T-helper 2 cell treated with Interferon-gamma antibody and Interleukin-4, amounts not matched to agents 5 μg/mL and 100 μg/mL, for 36 hours (primary cell): ENCODE results near the gene SELENOW.
"Not testable (repeated sequence)": the region's sequence is repeated elsewhere in the genome, so short reads cannot be mapped to it uniquely, and the experiment has no call there.

Source experiments
- DNase-seq: peaks from one replicate; pipeline ENCODE4 v3.0.0; 2021; ENCODE audit warnings: low spot score
- H3K27ac Mint-ChIP-seq: one replicate; pipeline ENCODE4 v1.8.0; 2021; ENCODE audit warnings: mild to moderate bottlenecking, mixed read lengths
- H3K27me3 Mint-ChIP-seq: one replicate; pipeline ENCODE4 v1.8.0; 2021; ENCODE audit warnings: low read depth, mixed read lengths
- H3K36me3 Mint-ChIP-seq: one replicate; pipeline ENCODE4 v1.8.0; 2021; ENCODE audit warnings: low read depth, mixed read lengths
- H3K4me1 Mint-ChIP-seq: one replicate; pipeline ENCODE4 v1.8.0; 2021; ENCODE audit warnings: low read depth, mixed read lengths
- H3K4me3 Mint-ChIP-seq: one replicate; pipeline ENCODE4 v1.8.0; 2022; ENCODE audit warnings: mild to moderate bottlenecking, moderate library complexity, mixed read lengths
- H3K9me3 Mint-ChIP-seq: one replicate; pipeline ENCODE4 v1.8.0; 2021; ENCODE audit warnings: mixed read lengths

The SELENOW gene

DNA sequence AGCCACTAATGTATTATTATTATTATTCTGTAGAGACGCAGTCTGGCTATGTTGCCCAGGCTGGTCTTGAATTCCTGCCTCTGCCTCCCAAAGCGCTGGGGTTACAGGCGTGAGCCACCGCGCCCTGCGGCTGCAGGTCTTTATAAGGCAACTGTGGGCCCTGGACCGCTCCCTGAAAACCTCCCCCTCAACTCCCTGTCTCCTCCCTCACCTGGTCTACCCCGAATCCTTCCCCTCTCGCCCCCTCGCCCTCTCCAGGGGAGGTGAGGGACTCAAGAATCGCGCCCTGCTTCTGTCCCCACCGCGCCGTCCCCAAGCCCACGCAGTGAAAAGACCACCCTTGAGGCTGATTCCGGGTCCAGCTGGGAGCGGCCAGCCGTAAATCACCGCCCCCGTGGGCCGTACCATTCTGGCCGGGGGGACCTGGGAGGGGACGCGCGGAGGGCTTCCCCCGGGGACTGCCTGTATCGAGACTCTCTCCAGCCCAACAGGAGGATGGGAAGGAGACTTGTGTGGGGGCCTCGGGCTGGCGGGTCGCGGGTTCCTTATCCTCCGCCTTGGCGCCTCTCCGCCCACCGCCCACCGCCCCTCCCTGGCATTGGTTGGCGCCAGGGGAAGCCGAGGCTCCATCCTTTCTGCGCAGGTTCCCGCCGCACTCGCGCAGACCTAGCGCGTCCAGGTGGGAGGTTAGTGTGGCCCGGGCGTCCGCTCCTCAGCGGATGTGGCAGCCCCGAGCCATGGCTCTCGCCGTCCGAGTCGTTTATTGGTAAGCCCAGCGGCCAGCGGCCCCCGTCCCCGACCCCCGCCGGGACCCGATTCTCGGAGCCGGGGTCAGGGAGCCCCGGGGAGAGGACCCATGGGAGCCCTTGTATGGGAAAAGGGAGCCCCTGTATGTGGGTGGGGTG, at the start of gene SELENOW:
SELENOW (plus strand) TSS at position 655 of the 905 bp plus-strand sequence; CDS start at position 738, 83 bp downstream.
- Mint-ChIP-seq H3K27me3 (no peaks in the 10 kb centered on the region), H3K4me3 (peak within 1 kb of the TSS; percentile 96), H3K4me1 (peaks cover 18% of the 10 kb centered on the region), H3K27ac (peak within 1 kb of the TSS; percentile 95), H3K9me3 (no peaks in the 10 kb centered on the region), H3K36me3 (peaks cover 17% of the 10 kb centered on the region)
- DNase-seq, result peak; percentile 79

DNA sequence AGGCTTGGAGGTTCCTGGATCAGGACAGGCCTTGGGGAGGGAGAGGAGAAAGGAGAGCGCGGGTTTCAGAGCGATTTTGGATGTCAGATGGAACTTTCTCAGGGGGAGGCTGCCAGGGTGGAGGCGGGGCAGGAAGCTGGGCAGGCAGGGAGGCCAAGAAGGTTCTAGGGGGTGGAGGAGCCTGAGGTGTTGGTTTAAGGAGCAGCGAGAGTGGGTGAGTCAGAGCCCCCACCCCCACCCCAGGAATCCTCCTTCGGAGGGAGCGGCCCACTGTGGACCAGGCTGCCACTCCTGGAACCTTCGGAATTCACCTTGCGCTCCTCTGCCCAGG, 49.1 kb upstream of the SELENOW start:
- no peaks in the 10 kb centered on the region for H3K36me3 Mint-ChIP-seq
- no peak for DNase-seq
- H3K4me3 Mint-ChIP-seq, result peak overlapping the region; percentile 86
- peaks cover 7% of the 10 kb centered on the region for H3K27me3 Mint-ChIP-seq
- H3K27ac Mint-ChIP-seq, result no peak overlapping the region
- H3K4me1 Mint-ChIP-seq, result peaks cover 19% of the 10 kb centered on the region
- H3K9me3 Mint-ChIP-seq, result no peaks in the 10 kb centered on the region

DNA sequence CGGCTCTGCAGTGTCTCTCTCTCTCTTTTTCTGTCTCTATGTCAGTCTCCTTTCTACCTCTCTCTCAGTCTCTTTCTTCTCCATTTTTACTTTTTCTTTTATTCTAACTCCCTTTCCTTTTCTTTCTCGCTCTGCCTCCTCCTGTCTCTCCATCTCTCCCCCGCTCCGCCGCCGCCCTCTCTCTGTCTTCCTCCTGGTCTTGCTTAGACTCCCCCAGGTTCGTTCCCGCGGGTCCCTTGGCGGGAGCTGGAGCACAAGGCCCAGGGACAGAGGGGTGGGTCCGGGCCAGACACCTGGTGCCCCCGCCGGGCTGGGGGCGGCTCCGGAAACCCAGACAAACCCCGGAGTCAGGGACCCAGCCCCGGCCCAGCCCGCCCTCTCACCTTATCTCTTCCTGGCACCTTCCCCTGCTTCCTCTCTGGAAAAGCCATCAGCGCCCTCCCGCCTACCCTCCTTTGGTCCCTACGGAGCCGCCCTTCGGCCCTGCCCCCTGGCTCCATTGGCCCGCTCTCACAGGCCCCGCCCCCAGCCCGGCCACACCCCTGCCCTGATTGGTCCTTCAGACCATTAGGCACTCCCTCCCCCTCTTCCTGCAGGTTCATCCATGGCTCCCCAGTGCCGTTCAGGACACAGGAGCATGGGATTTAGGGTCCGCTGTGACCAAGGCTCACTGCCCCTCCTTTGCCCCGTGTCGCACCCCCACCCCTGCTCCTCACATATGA, 48.5 kb upstream of the SELENOW start:
- peak; percentile 62 for DNase-seq
- Mint-ChIP-seq H3K27ac (no peak overlapping the region), H3K4me1 (peaks cover 19% of the 10 kb centered on the region), H3K9me3 (no peaks in the 10 kb centered on the region), H3K27me3 (peaks cover 7% of the 10 kb centered on the region), H3K36me3 (no peaks in the 10 kb centered on the region), H3K4me3 (peak overlapping the region; percentile 86)

DNA sequence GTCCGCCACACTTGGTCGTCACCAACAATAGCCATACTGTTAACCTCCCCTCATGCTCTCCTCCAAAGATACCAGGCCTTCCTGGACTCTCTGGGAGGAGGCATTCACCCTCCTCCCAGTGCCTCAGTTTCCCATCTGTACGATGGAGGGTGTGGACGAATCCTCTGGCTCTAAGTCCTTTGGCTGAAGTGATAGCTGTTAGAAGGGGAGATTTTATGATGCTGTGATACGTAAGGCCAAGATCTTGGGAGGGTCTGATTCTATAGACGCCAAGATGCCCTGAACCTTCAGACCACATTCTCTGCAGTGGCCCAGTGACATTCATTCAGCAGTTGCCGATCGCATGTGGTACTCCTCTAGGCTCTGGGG, 48.0 kb upstream of the SELENOW start:
- H3K4me1 Mint-ChIP-seq, result peaks cover 19% of the 10 kb centered on the region
- H3K4me3 Mint-ChIP-seq, result peak overlapping the region; percentile 72
- no peak for DNase-seq
- no peaks in the 10 kb centered on the region for H3K9me3 Mint-ChIP-seq
- H3K36me3 Mint-ChIP-seq, result no peaks in the 10 kb centered on the region
- H3K27ac Mint-ChIP-seq, result no peak overlapping the region
- H3K27me3 Mint-ChIP-seq, result peaks cover 7% of the 10 kb centered on the region

DNA sequence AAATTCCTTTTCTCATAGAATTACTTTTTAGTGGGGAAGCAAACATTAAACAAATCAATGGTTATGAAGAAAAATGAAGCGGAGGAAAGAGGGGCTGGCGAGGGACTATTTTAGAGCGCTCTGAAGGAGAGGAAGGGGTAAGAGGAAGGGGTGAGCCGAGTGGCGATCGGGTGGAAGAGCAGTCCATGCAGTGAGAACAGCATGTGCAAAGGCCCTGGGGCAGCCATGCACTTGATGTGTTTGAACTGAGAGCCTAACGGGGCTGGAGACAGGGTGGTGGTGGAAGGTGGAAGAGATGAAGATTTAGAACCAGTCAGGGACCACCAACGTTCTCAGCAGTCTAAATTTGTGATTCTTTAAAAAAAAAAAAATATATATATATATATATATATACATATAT, 47.6 kb upstream of the SELENOW start:
- no peak overlapping the region for H3K4me3 Mint-ChIP-seq
- H3K36me3 Mint-ChIP-seq, result no peaks in the 10 kb centered on the region
- H3K27me3 Mint-ChIP-seq, result peaks cover 7% of the 10 kb centered on the region
- H3K4me1 Mint-ChIP-seq, result peaks cover 19% of the 10 kb centered on the region
- no peak for DNase-seq
- H3K27ac Mint-ChIP-seq, result peak overlapping the region; percentile 74
- H3K9me3 Mint-ChIP-seq, result no peaks in the 10 kb centered on the region

DNA sequence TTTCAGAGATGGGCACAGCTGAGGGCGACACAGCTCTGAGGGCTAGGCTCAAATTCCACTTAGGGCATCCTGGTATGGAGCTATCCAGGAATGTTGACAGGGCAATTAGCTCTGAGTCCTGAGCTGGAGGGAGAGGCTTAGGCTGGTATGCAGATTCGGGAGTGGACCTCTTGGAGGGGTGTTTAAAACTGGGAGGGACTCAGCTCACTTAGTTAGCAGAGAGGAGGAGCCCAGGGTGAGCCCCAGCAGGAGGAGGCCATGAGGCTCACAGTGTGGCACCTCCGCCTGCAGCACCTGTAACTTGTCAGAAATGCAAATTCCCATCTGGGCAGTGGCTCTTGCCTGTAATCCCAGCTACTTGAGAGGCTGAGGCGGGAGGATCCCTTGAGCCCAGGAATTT, 43.4 kb upstream of the SELENOW start:
- no peaks in the 10 kb centered on the region for H3K36me3 Mint-ChIP-seq
- no peaks in the 10 kb centered on the region for H3K9me3 Mint-ChIP-seq
- H3K4me3 Mint-ChIP-seq, result no peak overlapping the region

DNA sequence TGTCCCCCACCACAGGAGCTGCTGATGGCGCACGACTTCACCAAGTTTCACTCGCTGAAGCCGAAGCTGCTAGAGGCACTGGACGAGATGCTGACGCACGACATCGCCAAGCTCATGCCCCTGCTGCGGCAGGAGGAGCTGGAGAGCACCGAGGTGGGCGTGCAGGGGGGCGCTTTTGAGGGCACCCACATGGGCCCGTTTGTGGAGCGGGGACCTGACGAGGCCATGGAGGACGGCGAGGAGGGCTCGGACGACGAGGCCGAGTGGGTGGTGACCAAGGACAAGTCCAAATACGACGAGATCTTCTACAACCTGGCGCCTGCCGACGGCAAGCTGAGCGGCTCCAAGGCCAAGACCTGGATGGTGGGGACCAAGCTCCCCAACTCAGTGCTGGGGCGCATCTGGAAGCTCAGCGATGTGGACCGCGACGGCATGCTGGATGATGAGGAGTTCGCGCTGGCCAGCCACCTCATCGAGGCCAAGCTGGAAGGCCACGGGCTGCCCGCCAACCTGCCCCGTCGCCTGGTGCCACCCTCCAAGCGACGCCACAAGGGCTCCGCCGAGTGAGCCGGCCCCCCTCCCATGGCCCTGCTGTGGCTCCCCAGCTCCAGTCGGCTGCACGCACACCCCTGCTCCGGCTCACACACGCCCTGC, 37.5 kb upstream of the SELENOW start:
- H3K9me3 Mint-ChIP-seq, result no peaks in the 10 kb centered on the region
- no peaks in the 10 kb centered on the region for H3K27me3 Mint-ChIP-seq
- DNase-seq, result no peak
- H3K4me1 Mint-ChIP-seq, result peaks cover 7% of the 10 kb centered on the region
- H3K36me3 Mint-ChIP-seq, result peaks cover 3% of the 10 kb centered on the region
- no peak overlapping the region for H3K4me3 Mint-ChIP-seq
- H3K27ac Mint-ChIP-seq, result no peak overlapping the region

More for the DNA sequence above, 43.4 kb upstream of the SELENOW start:
- Mint-ChIP-seq H3K27ac (no peak overlapping the region), H3K27me3 (peaks cover 3% of the 10 kb centered on the region), H3K4me1 (peaks cover 3% of the 10 kb centered on the region)
- no peak for DNase-seq

DNA sequence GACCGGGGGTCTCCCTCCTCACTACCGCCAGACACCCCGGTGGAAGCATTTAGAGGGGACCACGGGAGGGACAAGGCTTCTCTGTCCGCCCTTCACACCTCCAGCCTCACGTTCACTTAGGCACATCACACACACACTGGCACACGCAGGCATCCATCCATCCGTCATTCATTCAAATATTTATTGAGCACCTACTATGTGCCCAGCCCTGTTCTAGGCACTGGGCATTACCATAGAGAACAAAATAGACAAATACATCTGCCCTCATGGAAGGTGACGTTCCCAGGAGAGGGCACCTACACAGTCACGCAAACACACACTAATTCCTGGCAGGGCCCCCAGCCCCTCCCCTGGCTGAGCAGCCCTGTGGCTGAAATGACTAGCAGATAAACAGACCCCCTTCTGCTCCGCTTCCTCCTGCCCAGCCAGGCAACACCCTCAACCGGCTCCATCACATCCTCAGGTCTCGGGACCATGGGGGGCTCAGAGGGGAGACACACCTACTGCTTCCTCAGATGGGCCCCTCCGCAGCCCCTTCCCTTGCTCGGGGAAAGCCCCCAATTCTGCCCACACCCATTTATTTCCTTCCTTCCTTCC, 36.9 kb upstream of the SELENOW start:
- no peaks in the 10 kb centered on the region for H3K9me3 Mint-ChIP-seq
- H3K36me3 Mint-ChIP-seq, result peaks cover 3% of the 10 kb centered on the region
- peak overlapping the region; percentile 8 for H3K4me3 Mint-ChIP-seq
- H3K27me3 Mint-ChIP-seq, result no peaks in the 10 kb centered on the region
- peaks cover 8% of the 10 kb centered on the region for H3K4me1 Mint-ChIP-seq
- DNase-seq, result no peak
- no peak overlapping the region for H3K27ac Mint-ChIP-seq

DNA sequence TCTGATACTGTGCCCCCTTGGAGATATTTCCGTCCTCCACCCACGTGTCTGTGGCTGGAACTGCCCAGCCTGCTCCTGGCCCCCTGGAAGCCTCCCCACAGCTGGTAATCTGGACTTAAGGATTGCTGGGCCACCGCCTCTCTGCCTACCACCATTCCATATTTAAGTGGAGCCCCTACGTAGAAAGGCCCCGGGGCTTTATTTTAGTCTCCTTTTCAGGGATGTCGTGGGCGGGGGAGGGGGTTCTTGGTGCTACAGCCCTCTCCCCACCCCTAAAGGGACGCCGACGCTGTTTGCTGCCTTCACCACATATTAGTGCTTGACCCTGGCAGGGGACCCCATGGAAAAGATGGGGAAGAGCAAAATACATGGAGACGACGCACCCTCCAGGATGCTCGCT, 35.9 kb upstream of the SELENOW start:
- Mint-ChIP-seq H3K36me3 (peaks cover 8% of the 10 kb centered on the region), H3K4me3 (peak overlapping the region; percentile 83), H3K27ac (no peak overlapping the region)

DNA sequence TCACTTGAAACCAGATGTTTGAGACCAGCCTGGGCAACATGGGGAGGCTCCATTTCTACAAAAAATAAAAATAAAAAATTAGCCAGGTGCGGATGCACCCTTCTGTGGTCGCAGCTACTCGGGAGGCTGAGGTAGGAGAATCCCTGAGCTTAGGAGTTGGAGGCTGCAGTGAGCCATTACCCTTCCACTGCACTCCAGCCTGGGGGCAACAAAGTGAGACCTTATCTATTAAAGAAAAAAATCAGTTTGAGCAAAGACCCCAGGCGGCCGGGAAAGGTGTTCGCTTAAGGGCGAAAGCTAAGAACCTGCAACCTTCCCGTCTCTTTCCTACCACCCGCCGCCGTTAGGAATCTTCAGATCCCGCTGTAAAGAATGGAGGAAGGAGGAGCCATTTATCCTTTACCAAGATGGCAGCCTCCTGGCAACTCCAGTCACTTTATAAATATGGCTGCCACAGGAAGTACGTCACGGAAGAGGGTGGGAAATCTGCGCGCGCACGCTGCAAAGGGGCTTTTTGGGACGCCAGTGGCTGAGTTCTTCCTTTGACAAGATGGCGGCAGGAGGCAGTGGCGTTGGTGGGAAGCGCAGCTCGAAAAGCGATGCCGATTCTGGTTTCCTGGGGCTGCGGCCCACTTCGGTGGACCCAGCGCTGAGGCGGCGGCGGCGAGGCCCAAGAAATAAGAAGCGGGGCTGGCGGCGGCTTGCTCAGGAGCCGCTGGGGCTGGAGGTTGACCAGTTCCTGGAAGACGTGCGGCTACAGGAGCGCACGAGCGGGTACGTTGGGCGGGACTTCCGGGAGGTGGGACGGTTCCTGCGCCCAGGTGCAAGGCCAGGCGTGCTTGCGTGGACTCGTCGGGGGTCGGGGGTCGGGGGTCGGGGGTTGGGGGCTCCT, 33.2 kb upstream of the SELENOW start, which contains the start of gene NOP53:
NOP53 (plus strand) TSS at position 537 of the 892 bp plus-strand sequence; CDS start at position 551, 14 bp downstream.
- Mint-ChIP-seq H3K36me3 (peaks cover 22% of the 10 kb centered on the region), H3K27me3 (no peaks in the 10 kb centered on the region), H3K27ac (peak within 1 kb of the TSS; percentile 100), H3K4me3 (peak within 1 kb of the TSS; percentile 95), H3K4me1 (peaks cover 26% of the 10 kb centered on the region), H3K9me3 (no peaks in the 10 kb centered on the region)
- DNase-seq, result peak; percentile 95

More for the DNA sequence above, 35.9 kb upstream of the SELENOW start:
- no peaks in the 10 kb centered on the region for H3K27me3 Mint-ChIP-seq
- H3K9me3 Mint-ChIP-seq, result no peaks in the 10 kb centered on the region
- peaks cover 12% of the 10 kb centered on the region for H3K4me1 Mint-ChIP-seq
- DNase-seq, result no peak

DNA sequence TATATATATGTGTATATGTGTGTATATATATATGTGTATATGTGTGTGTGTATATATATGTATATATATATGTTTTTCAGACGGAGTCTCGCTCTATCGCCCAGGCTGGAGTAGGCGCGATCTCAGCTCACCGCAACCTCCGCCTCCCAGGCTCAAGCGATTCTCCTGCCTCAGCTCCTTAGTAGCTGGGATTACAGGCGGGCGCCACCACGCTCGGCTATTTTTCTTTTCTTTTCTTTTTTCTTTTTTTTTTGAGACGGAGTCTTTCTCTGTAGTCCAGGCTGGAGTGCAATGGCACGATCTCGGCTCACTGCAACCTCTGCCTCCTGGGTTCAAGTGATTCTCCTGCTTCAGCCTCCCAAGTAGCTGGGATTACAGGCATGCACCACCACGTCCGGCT, 32.4 kb upstream of the SELENOW start:
- Mint-ChIP-seq H3K36me3 (peaks cover 24% of the 10 kb centered on the region), H3K27ac (peak overlapping the region; percentile 100), H3K4me1 (peaks cover 26% of the 10 kb centered on the region), H3K4me3 (peak overlapping the region; percentile 95)
- DNase-seq, H3K9me3 Mint-ChIP-seq, H3K27me3 Mint-ChIP-seq: not testable (repeated sequence)

DNA sequence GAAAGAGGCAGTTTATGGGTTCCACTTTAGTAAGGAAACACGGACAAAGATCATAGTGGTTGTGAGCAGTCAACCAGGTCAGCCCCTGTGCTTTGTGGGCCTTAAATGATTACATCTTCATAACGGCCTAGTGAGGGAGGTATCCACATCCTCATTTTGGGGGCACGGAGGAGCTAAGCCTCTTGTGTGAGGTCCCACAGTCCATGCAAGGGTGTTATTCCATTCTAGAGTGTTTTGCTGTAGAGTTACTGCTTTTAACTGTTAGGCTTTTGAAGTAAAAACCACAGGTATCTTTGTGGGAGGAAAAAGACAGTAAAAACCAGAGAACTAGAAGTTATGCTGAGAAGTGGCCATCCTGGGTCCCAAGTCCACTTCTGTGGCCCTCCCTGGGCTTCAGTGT, 29.2 kb upstream of the SELENOW start:
- H3K4me1 Mint-ChIP-seq, result peaks cover 24% of the 10 kb centered on the region
- H3K27ac Mint-ChIP-seq, result peak overlapping the region; percentile 62
- H3K9me3 Mint-ChIP-seq, result no peaks in the 10 kb centered on the region
- peaks cover 43% of the 10 kb centered on the region for H3K36me3 Mint-ChIP-seq
- H3K27me3 Mint-ChIP-seq, result no peaks in the 10 kb centered on the region
- peak overlapping the region; percentile 59 for H3K4me3 Mint-ChIP-seq
- no peak for DNase-seq

DNA sequence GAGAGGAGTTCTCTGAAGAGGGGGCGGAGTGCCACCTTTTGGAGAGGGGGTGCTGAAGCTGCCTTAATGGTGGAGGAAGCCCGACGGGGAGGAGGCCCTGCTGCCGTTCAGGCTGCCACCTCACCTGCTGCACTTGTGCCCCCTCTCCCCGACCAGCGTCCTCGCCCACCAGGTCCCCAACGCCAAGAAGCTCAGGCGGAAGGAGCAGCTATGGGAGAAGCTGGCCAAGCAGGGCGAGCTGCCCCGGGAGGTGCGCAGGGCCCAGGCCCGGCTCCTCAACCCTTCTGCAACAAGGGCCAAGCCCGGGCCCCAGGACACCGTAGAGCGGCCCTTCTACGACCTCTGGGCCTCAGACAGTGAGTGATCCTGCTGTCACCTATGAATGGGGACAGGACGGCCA, 27.8 kb upstream of the SELENOW start:
- Mint-ChIP-seq H3K27me3 (no peaks in the 10 kb centered on the region), H3K9me3 (no peaks in the 10 kb centered on the region), H3K36me3 (peaks cover 39% of the 10 kb centered on the region), H3K4me1 (peaks cover 22% of the 10 kb centered on the region), H3K27ac (no peak overlapping the region), H3K4me3 (no peak overlapping the region)
- DNase-seq, result no peak
